C4-2B (cell line): ENCODE measurements around the gene PML.

Source experiments
- ZFX ChIP-seq: fragments of 450-650 bp; IDR thresholded peaks from 2 replicates; pipeline ENCODE4 v1.6.1; 2017
- TF ChIP-seq, protein P1 (sequence below): fragments of 450-650 bp; conservative IDR thresholded peaks from 2 replicates; pipeline ENCODE4 v1.5.1; 2017; ENCODE audit warnings: mild to moderate bottlenecking

DNA sequence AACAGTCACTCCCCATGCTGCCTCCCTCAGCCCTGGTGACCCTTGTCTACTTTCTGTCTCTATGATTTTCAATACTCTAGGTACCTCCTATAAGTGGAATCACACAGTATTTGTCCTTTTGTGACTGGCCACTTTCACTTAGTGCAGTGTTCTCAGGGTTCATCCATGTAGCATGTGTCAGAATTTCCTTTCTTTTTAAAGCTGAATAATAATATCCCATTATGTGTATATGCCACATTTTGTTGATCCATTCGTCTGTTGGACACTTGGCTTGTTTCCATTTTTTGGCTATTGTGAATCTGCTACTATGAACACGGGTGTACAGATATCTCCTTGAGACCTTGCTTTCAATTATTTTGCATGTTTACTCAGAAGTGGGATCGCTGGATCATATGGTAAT, 34.1 kb downstream of the PML start:
- TF ChIP-seq, protein P1, sequence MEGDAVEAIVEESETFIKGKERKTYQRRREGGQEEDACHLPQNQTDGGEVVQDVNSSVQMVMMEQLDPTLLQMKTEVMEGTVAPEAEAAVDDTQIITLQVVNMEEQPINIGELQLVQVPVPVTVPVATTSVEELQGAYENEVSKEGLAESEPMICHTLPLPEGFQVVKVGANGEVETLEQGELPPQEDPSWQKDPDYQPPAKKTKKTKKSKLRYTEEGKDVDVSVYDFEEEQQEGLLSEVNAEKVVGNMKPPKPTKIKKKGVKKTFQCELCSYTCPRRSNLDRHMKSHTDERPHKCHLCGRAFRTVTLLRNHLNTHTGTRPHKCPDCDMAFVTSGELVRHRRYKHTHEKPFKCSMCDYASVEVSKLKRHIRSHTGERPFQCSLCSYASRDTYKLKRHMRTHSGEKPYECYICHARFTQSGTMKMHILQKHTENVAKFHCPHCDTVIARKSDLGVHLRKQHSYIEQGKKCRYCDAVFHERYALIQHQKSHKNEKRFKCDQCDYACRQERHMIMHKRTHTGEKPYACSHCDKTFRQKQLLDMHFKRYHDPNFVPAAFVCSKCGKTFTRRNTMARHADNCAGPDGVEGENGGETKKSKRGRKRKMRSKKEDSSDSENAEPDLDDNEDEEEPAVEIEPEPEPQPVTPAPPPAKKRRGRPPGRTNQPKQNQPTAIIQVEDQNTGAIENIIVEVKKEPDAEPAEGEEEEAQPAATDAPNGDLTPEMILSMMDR, result no peak
- TF ChIP-seq ZFX, result no peak
